A673 (cell line): Measurements from ENCODE around the gene GXYLT2.

Experiments
- EZH2 ChIP-seq: fragments of 200-600 bp; sonication (generic); IDR thresholded peaks from 2 replicates; pipeline ENCODE4 v1.6.1; 2017; ENCODE audit warnings: borderline replicate concordance, low read depth, mild to moderate bottlenecking, mixed read lengths, antibody characterized with exemption, low read length; ENCODE audit not compliant: poor library complexity, severe bottlenecking
- TF ChIP-seq, protein P1 (sequence below): fragments of 300-800, 200-600 bp; sonication (generic); conservative IDR thresholded peaks from 2 replicates; pipeline ENCODE4 v1.5.1; 2017; ENCODE audit warnings: low read depth, mild to moderate bottlenecking, antibody characterized with exemption, low read length, moderate library complexity, mixed read lengths

DNA sequence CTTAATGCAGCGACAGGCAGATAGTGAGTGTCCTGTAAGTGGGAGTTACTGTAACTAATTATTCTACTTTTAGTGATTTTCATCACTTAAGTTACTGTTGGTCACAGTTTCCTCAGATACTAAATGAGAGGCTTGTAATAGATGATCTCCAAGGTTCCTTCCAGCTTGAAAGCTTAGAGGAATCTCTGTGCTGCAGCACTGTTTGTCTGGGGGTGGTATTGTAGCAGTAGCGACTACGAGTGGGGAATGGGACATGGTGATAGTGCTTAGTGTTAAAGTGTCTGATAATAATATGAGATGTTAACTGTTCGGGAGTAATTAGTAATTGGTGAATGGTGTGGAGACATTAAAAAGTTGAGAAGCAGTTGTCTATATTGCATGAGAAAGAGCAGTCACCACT, 121.2 kb downstream of the GXYLT2 start:
- no peak for TF ChIP-seq EZH2
- TF ChIP-seq, protein P1, sequence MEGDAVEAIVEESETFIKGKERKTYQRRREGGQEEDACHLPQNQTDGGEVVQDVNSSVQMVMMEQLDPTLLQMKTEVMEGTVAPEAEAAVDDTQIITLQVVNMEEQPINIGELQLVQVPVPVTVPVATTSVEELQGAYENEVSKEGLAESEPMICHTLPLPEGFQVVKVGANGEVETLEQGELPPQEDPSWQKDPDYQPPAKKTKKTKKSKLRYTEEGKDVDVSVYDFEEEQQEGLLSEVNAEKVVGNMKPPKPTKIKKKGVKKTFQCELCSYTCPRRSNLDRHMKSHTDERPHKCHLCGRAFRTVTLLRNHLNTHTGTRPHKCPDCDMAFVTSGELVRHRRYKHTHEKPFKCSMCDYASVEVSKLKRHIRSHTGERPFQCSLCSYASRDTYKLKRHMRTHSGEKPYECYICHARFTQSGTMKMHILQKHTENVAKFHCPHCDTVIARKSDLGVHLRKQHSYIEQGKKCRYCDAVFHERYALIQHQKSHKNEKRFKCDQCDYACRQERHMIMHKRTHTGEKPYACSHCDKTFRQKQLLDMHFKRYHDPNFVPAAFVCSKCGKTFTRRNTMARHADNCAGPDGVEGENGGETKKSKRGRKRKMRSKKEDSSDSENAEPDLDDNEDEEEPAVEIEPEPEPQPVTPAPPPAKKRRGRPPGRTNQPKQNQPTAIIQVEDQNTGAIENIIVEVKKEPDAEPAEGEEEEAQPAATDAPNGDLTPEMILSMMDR = no peak
